Liver (tissue), 9 donors: Measurements from ENCODE around the gene CPT1A. TPM values are rescaled to one million over a fixed set of nuclear protein-coding genes. Genes with fewer than 3 reads are reported as not detected.

ENCODE experiments used
- DNase-seq: peaks from one replicate; pipeline ENCODE4 v3.0.0-alpha.2; 2017; ENCODE audit warnings: low spot score
- H3K27ac ChIP-seq, 2 donors: one replicate each; pipeline ENCODE4 v1.7.0; 2013; ENCODE audit warnings: inconsistent platforms in 2 of 2, low read length in 2 of 2, control low read depth in 1 of 2, low read depth in 1 of 2, mild to moderate bottlenecking in 1 of 2
- H3K27me3 ChIP-seq, 4 donors: one replicate each; pipeline versions ENCODE4 v1.6.1 to v1.7.0; 2013; ENCODE audit warnings: low read length in 3 of 4, inconsistent platforms in 1 of 4, mild to moderate bottlenecking in 1 of 4, moderate library complexity in 1 of 4; ENCODE audit not compliant: control insufficient read depth in 4 of 4, insufficient read depth in 4 of 4
- H3K36me3 ChIP-seq, 4 donors: one replicate each; pipeline versions ENCODE4 v1.6.1 to v1.7.0; 2013; ENCODE audit warnings: low read length in 3 of 4, mild to moderate bottlenecking in 3 of 4, low read depth in 1 of 4, moderate library complexity in 1 of 4; ENCODE audit not compliant: control insufficient read depth in 4 of 4, insufficient read depth in 3 of 4
- H3K4me1 ChIP-seq, 4 donors: one replicate each; pipeline versions ENCODE4 v1.6.1 to v1.7.0; 2013; ENCODE audit warnings: low read length in 3 of 4, mild to moderate bottlenecking in 3 of 4, moderate library complexity in 1 of 4; ENCODE audit not compliant: control insufficient read depth in 4 of 4, insufficient read depth in 4 of 4
- H3K4me3 ChIP-seq, 3 donors: one replicate each; pipeline versions ENCODE4 v1.6.1 to v1.7.0; 2013; ENCODE audit warnings: low read length in 3 of 3, control low read depth in 1 of 3, low read depth in 1 of 3, mild to moderate bottlenecking in 1 of 3
- H3K9ac ChIP-seq, 2 donors: one replicate each; pipeline ENCODE4 v1.7.0; 2013; ENCODE audit warnings: low read length in 2 of 2, mild to moderate bottlenecking in 2 of 2, moderate library complexity in 2 of 2, control low read depth in 1 of 2, low read depth in 1 of 2
- H3K9me3 ChIP-seq, 4 donors: one replicate each; pipeline versions ENCODE4 v1.6.1 to v1.7.0; 2013; ENCODE audit warnings: low read length in 3 of 4; ENCODE audit not compliant: control insufficient read depth in 4 of 4
- ATF3 ChIP-seq: IDR thresholded peaks from 2 replicates; pipeline ENCODE4 v1.6.1; 2016; ENCODE audit warnings: antibody characterized with exemption
- CTCF ChIP-seq: fragments of 150-350 bp; IDR thresholded peaks from 2 replicates; pipeline ENCODE4 v1.5.1; 2017; ENCODE audit warnings: improper control_type of control experiment, low read depth, low read length; ENCODE audit not compliant: missing input control
- EGR1 ChIP-seq, 2 donors: IDR thresholded peaks; 2 replicates each; pipeline ENCODE4 v1.6.1; 2016 to 2018; ENCODE audit warnings: antibody characterized with exemption in 2 of 2, low read depth in 2 of 2
- FOXA1 ChIP-seq: IDR thresholded peaks from 2 replicates; pipeline ENCODE4 v1.6.1; 2016; ENCODE audit warnings: antibody characterized with exemption
- FOXA2 ChIP-seq: IDR thresholded peaks from 2 replicates; pipeline ENCODE4 v1.6.1; 2016; ENCODE audit warnings: antibody characterized with exemption
- GABPA ChIP-seq, 2 donors: IDR thresholded peaks in 1 of 2; conservative IDR thresholded peaks in 1 of 2; 2 replicates each; pipeline ENCODE4 v1.6.1; 2016; ENCODE audit warnings: antibody characterized with exemption in 2 of 2, mild to moderate bottlenecking in 1 of 2, moderate library complexity in 1 of 2
- HNF4A ChIP-seq, 2 donors: conservative IDR thresholded peaks; 2 replicates each; pipeline ENCODE4 v1.6.1; 2016; ENCODE audit warnings: antibody characterized with exemption in 2 of 2, mild to moderate bottlenecking in 2 of 2
- HNF4G ChIP-seq: IDR thresholded peaks from 2 replicates; pipeline ENCODE4 v1.6.1; 2016; ENCODE audit warnings: antibody characterized with exemption
- JUND ChIP-seq, 2 donors: IDR thresholded peaks; 2 replicates each; pipeline ENCODE4 v1.6.1; 2016; ENCODE audit warnings: antibody characterized with exemption in 2 of 2
- MAX ChIP-seq: IDR thresholded peaks from 2 replicates; pipeline ENCODE4 v1.6.1; 2016; ENCODE audit warnings: antibody characterized with exemption
- NR2F2 ChIP-seq: IDR thresholded peaks from 2 replicates; pipeline ENCODE4 v1.6.1; 2016; ENCODE audit warnings: antibody characterized with exemption
- RAD21 ChIP-seq, 2 donors: IDR thresholded peaks; 2 replicates each; pipeline ENCODE4 v1.6.1; 2016; ENCODE audit warnings: antibody characterized with exemption in 2 of 2, mild to moderate bottlenecking in 2 of 2
- REST ChIP-seq: IDR thresholded peaks from 2 replicates; pipeline ENCODE4 v1.6.1; 2016; ENCODE audit warnings: antibody characterized with exemption, mild to moderate bottlenecking
- RXRA ChIP-seq, 2 donors: IDR thresholded peaks; 2 replicates each; pipeline ENCODE4 v1.6.1; 2017 to 2018; ENCODE audit warnings: antibody characterized with exemption in 2 of 2, mild to moderate bottlenecking in 1 of 2
- SP1 ChIP-seq: IDR thresholded peaks from 2 replicates; pipeline ENCODE4 v1.6.1; 2018; ENCODE audit warnings: antibody characterized with exemption, mild to moderate bottlenecking
- TAF1 ChIP-seq: conservative IDR thresholded peaks from 2 replicates; pipeline ENCODE4 v1.6.1; 2016; ENCODE audit warnings: antibody characterized with exemption, mild to moderate bottlenecking
- YY1 ChIP-seq: IDR thresholded peaks from 2 replicates; pipeline ENCODE4 v1.6.1; 2016; ENCODE audit warnings: antibody characterized with exemption, mild to moderate bottlenecking
- ZBTB33 ChIP-seq: IDR thresholded peaks from 2 replicates; pipeline ENCODE4 v1.6.1; 2016; ENCODE audit warnings: antibody characterized with exemption
- WGBS: extraction: QIAGEN DNeasy Blood & Tissue Kit; methylation state at CpG from one replicate; pipeline ENCODE4 v1.1.7; 2013; 5-methylcytosine and 5-hydroxymethylcytosine counted together
- polyA plus RNA-seq, 2 donors: library from polyadenylated mRNA; stranded (reverse) in 1 of 2; unstranded in 1 of 2; fragments of 200-250 nt in 1 of 2; fragments of >200 nt in 1 of 2; fragmentation: Nextera tagmentation in 1 of 2; extraction: Ambion mirVana in 1 of 2; gene quantifications; one replicate each; pipeline versions ENCODE4 v1.2.1 to v1.2.3, GENCODE V29; 2013 to 2015
- total RNA-seq, 2 donors: library from RNA; depleted of rRNA; stranded (reverse); fragments of >200 nt; gene quantifications; one replicate each; pipeline ENCODE4 v1.2.3, GENCODE V29; 2014
- donor health status: healthy.
- donor health status: healthy.
- donor health status: healthy.
- donor health status: healthy.
- donor health status: healthy.

Gene CPT1A
- total and polyA plus RNA-seq, 4 donors = 17.2 to 232 (median 61.0) TPM

- H3K9ac ChIP-seq = no peak overlapping the region
- H3K4me3 ChIP-seq = no peak overlapping the region
- H3K27me3 ChIP-seq = no peaks in the 10 kb centered on the region
- 100% methylated on average over 1 of the region's 1 CpG for WGBS
- H3K36me3 ChIP-seq = no peaks in the 10 kb centered on the region
- H3K4me1 ChIP-seq = no peaks in the 10 kb centered on the region
- TF ChIP-seq GABPA (IDR thresholded peaks at IDR 0.05 in 1 of 2, conservative IDR thresholded peaks at IDR 0.05 in 1 of 2) = no peak
- no peak for TF ChIP-seq MAX
- TF ChIP-seq EGR1 (IDR thresholded peaks at IDR 0.05; ENCODE audit: low read depth in 2 of 2) = no peak
- TF ChIP-seq RAD21 (IDR thresholded peaks at IDR 0.05) = no peak
- no peak for TF ChIP-seq YY1
- no peak for TF ChIP-seq REST
- no peak for TF ChIP-seq HNF4A (conservative IDR thresholded peaks at IDR 0.05)
- TF ChIP-seq SP1 = no peak
- TF ChIP-seq ZBTB33 = no peak
- no peak for TF ChIP-seq FOXA2
- no peak for TF ChIP-seq CTCF
- no peak for TF ChIP-seq NR2F2
- TF ChIP-seq TAF1 = no peak
- TF ChIP-seq HNF4G = no peak
- no peak for DNase-seq
- H3K27ac ChIP-seq = no peak overlapping the region
- H3K9me3 ChIP-seq = peaks cover 0 to 9% (median 7%) of the 10 kb centered on the region in 4 donors
Observed at GRCh38 chr11:68722143-68722542, 119.6 kb downstream of the CPT1A start.

GRCh38 chr11:68721075-68721474, 120.6 kb downstream of the CPT1A start:
- H3K9me3 ChIP-seq = peaks cover 0 to 11% (median 9%) of the 10 kb centered on the region in 4 donors
- H3K27ac ChIP-seq = no peak overlapping the region
- 89% methylated on average over 2 of the region's 2 CpGs for WGBS
- no peak overlapping the region for H3K9ac ChIP-seq
- no peaks in the 10 kb centered on the region for H3K4me1 ChIP-seq
- H3K36me3 ChIP-seq = no peaks in the 10 kb centered on the region
- DNase-seq = no peak
- H3K27me3 ChIP-seq = no peaks in the 10 kb centered on the region
- no peak overlapping the region for H3K4me3 ChIP-seq
- TF ChIP-seq EGR1 (IDR thresholded peaks at IDR 0.05; ENCODE audit: low read depth in 2 of 2) (no peak), MAX (no peak), HNF4A (conservative IDR thresholded peaks at IDR 0.05) (no peak), HNF4G (no peak), CTCF (no peak), JUND (IDR thresholded peaks at IDR 0.05) (no peak), YY1 (no peak), RXRA (IDR thresholded peaks at IDR 0.05) (no peak), NR2F2 (no peak), FOXA2 (no peak), SP1 (no peak), ATF3 (no peak), FOXA1 (no peak), TAF1 (no peak), GABPA (IDR thresholded peaks at IDR 0.05 in 1 of 2, conservative IDR thresholded peaks at IDR 0.05 in 1 of 2) (no peak), RAD21 (IDR thresholded peaks at IDR 0.05) (no peak), ZBTB33 (no peak)
